Ovary (tissue), 9 donors: Measurements from ENCODE around the gene AK1. TPM values are rescaled to one million over a fixed set of nuclear protein-coding genes. Genes with fewer than 3 reads are reported as not detected.

ENCODE experiments used
- DNase-seq, 5 donors: peaks; one replicate each; pipeline ENCODE4 v3.0.0-alpha.2; 2019 to 2020
- H3K27ac ChIP-seq, 2 donors: fragments of 200-600 bp; one replicate each; pipeline versions ENCODE4 v1.5.1 to v1.8.0; 2019 to 2022
- H3K27me3 ChIP-seq: fragments of 200-600 bp; one replicate; pipeline ENCODE4 v1.8.0; 2022
- H3K36me3 ChIP-seq: fragments of 200-600 bp; sonication (generic); one replicate; pipeline ENCODE4 v1.5.1; 2019
- H3K4me1 ChIP-seq: one replicate; pipeline ENCODE4 v1.8.1; 2013; ENCODE audit warnings: mild to moderate bottlenecking, moderate library complexity; ENCODE audit not compliant: insufficient read depth
- H3K4me3 ChIP-seq: fragments of 200-600 bp; sonication (generic); one replicate; pipeline ENCODE4 v1.5.1; 2017
- H3K9me3 ChIP-seq, 2 donors: fragments of 200-600 bp in 1 of 2; sonication (generic) in 1 of 2; one replicate each; pipeline versions ENCODE4 v1.5.1 to v1.8.1; 2013 to 2019; ENCODE audit warnings: mild to moderate bottlenecking in 1 of 2, moderate library complexity in 1 of 2
- EP300 ChIP-seq: sonication (generic); formaldehyde crosslinking; IDR thresholded peaks from one replicate; pipeline ENCODE4 v1.6.1; 2017; ENCODE audit warnings: antibody characterized with exemption
- POLR2A ChIP-seq: fragments of 450-650 bp; IDR thresholded peaks from one replicate; pipeline ENCODE4 v1.6.1; 2017; ENCODE audit warnings: antibody characterized with exemption, mild to moderate bottlenecking, moderate library complexity
- WGBS, 3 donors: extraction: QIAGEN DNeasy Blood & Tissue Kit in 1 of 3; methylation state at CpG; one replicate each; pipeline versions ENCODE4 v1.1.5 to v1.1.7; 2013 to 2017; 5-methylcytosine and 5-hydroxymethylcytosine counted together
- intact Hi-C, 4 donors: fragments of 100-400 bp; cut with DNase I; formaldehyde crosslinking; loops; one replicate each; pipeline versions ENCODE4 v1.11.0 to v1.15.1; 2022 to 2023
- polyA plus RNA-seq, 2 donors: library from polyadenylated mRNA; stranded (reverse); fragments of 200-250 nt in 1 of 2; fragments of 350-450 nt in 1 of 2; fragmentation: Illumina TruSeq in 1 of 2; extraction: RNeasy Lipid Tissue Mini Kit (QIAGEN cat#74804) in 1 of 2; gene quantifications; one replicate each; pipeline ENCODE4 v1.2.3, GENCODE V29; 2013 to 2014
- total RNA-seq, 7 donors: library from RNA; depleted of rRNA in 2 of 7; stranded (reverse); fragments of >200 nt in 2 of 7; fragmentation: NEBNext Ultra II Directional in 3 of 7; extraction: Animal tissue kit (Norgen Biotek cat#: 25700) in 3 of 7; gene quantifications; one replicate each; pipeline versions ENCODE4 v1.1.0 to v1.2.4, GENCODE V29; 2016 to 2023
- TF ChIP-seq, protein P1 (sequence below), 3 donors: fragments of 450-650 bp in 2 of 3; fragments of 200-600 bp in 1 of 3; IDR thresholded peaks; one replicate each; pipeline versions ENCODE4 v1.5.1 to v1.8.0; 2016 to 2022; ENCODE audit warnings: antibody characterized with exemption in 3 of 3, mild to moderate bottlenecking in 1 of 3
- donor health status: DM: no; HTN: no; CAD: no; lungs with moderate emphysema.
- donor health status: DM: no; HTN: no; CAD: no.
- donor health status: Bipolar disorder and iron deficiency.
- donor health status: DM: yes; HTN: yes; CAD: no.
- donor health status: DM: no; HTN: no; CAD: no.
- donor health status: DM: yes; HTN: yes; CAD: no.

Gene AK1
- total and polyA plus RNA-seq, 9 donors: 30.9 to 174 (median 119) TPM

GRCh38 chr9:127903557-127904475 is 26.3 kb upstream of the AK1 start:
- WGBS, 3 donors: 36 to 44% (median 40%) methylated on average over 17 of the region's 17 CpGs
- DNase-seq: peak; percentile 53 to 75 (median 71)
- H3K27me3 ChIP-seq: no peaks in the 10 kb centered on the region
- no peak overlapping the region for H3K4me3 ChIP-seq
- no peaks in the 10 kb centered on the region for H3K36me3 ChIP-seq
- H3K9me3 ChIP-seq: no peaks in the 10 kb centered on the region
- intact Hi-C loops: no loop called here
- peaks cover 27% of the 10 kb centered on the region for H3K4me1 ChIP-seq
- TF ChIP-seq, protein P1, sequence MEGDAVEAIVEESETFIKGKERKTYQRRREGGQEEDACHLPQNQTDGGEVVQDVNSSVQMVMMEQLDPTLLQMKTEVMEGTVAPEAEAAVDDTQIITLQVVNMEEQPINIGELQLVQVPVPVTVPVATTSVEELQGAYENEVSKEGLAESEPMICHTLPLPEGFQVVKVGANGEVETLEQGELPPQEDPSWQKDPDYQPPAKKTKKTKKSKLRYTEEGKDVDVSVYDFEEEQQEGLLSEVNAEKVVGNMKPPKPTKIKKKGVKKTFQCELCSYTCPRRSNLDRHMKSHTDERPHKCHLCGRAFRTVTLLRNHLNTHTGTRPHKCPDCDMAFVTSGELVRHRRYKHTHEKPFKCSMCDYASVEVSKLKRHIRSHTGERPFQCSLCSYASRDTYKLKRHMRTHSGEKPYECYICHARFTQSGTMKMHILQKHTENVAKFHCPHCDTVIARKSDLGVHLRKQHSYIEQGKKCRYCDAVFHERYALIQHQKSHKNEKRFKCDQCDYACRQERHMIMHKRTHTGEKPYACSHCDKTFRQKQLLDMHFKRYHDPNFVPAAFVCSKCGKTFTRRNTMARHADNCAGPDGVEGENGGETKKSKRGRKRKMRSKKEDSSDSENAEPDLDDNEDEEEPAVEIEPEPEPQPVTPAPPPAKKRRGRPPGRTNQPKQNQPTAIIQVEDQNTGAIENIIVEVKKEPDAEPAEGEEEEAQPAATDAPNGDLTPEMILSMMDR (IDR thresholded peaks at IDR 0.05): no peak
- TF ChIP-seq EP300 (no peak), POLR2A (no peak)
- peak overlapping the region; percentile 13 to 86 for H3K27ac ChIP-seq

GRCh38 chr9:127899128-127899943 is 21.9 kb upstream of the AK1 start, which contains the start of gene ST6GALNAC6:
ST6GALNAC6 (minus strand) TSS chr9:127899603; CDS start chr9:127897981, 1,622 bp downstream.
- Histone ChIP-seq H3K4me1 (peaks cover 33% of the 10 kb centered on the region), H3K4me3 (peak within 1 kb of the TSS; percentile 82), H3K27ac (peak within 1 kb of the TSS; percentile 74 to 97), H3K36me3 (no peaks in the 10 kb centered on the region), H3K27me3 (no peaks in the 10 kb centered on the region), H3K9me3 (no peaks in the 10 kb centered on the region)
- TF ChIP-seq, protein P1 (IDR thresholded peaks at IDR 0.05): no peak
- TF ChIP-seq POLR2A: peak; percentile 55
- DNase-seq: peak; percentile 77 to 87 (median 84)
- intact Hi-C loops: no loop called here
- 0 to 1% (median 1%) methylated on average over 33 to 89 of the region's 89 CpGs for WGBS, 3 donors

DNA sequence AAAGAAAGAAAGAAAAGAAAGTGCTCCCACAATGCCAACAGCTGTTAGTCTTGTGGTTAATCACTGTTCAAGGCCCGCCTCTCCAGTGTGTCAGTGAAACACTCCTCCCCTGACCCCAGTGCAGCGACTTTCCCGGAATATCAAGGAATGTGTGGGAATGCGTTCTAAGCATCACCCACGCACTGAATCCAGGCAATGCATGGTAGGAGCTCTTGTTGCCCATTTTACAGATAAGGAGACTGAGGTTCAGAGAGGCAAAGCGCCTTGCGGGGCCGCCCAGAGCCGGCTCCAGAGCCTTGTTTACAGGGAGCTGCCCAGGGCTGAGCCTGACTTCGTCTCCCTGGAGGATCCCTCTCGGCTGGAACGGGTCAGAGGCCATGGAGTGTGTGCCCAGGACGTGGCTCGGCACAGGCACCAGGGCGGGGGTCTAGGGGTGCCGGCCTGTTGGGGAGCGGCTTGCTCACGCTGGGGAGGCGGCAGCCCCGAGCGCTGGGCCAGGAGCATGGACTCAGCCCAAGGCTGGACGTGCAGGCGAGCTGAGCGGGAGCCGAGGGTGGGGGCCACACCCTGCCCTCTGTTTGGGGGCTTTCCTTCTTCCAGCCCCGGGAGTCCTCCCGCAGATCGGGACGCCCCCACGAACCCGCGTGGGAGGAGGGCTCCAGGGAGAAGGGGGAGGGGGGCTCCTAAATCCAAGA is 21.1 kb upstream of the AK1 start:
- H3K4me1 ChIP-seq: peaks cover 26% of the 10 kb centered on the region

More for the DNA sequence above, 21.1 kb upstream of the AK1 start:
- H3K9me3 ChIP-seq: no peaks in the 10 kb centered on the region
- H3K27ac ChIP-seq: peak overlapping the region; percentile 74 to 97
- TF ChIP-seq, protein P1 (IDR thresholded peaks at IDR 0.05): no peak
- TF ChIP-seq POLR2A (no peak), EP300 (peak; percentile 61)
- peak; percentile 75 to 85 (median 80) for DNase-seq
- no peaks in the 10 kb centered on the region for H3K27me3 ChIP-seq
- H3K36me3 ChIP-seq: no peaks in the 10 kb centered on the region
- H3K4me3 ChIP-seq: peak overlapping the region; percentile 82
- intact Hi-C loops: no loop called here
- 1 to 2% (median 1%) methylated on average over 26 to 32 of the region's 32 CpGs for WGBS, 3 donors
